K562 (cell line): ENCODE data around the gene HSD3B7. TPM values are rescaled to one million over a fixed set of nuclear protein-coding genes. Genes with fewer than 3 reads are reported as not detected.

Source experiments
- ATAC-seq: fragments of 200-7000 bp; cut with Tn5 transposase; 3 replicates; pipeline ENCODE4 v1.9.1; 2020; ENCODE audit warnings: moderate library complexity
- BruUV-seq: library from RNA; stranded (reverse); fragments of 400-500 nt; replicated peaks from 2 replicates; lab custom pipeline; 2021; lab: Mats Ljungman, UMichigan
- CTCF ChIA-PET: fragments of 300-600 bp; formaldehyde crosslinking; extraction: SDS; loops from one replicate; lab custom pipeline; 2021; ENCODE audit warnings: low intra/inter-chr PET ratio; lab: Yijun Ruan, JAX
- POLR2A ChIA-PET: fragments of 300-600, 350-650 bp; sonication (Branson Sonifier 250); formaldehyde crosslinking; extraction: SDS; loops from one replicate; lab custom pipeline; 2021; ENCODE audit warnings: antibody characterized with exemption, inconsistent platforms; lab: Yijun Ruan, JAX
- DNase-seq, 4 experiments: peaks; one replicate each; pipeline versions ENCODE4 v3.0.0 to v3.0.0-alpha.2; 2011 to 2018; ENCODE audit warnings: low spot score in 3 of 4, mixed read lengths in 3 of 4; ENCODE audit errors: extremely low read depth in 1 of 4
- FAIRE-seq: peaks from 2 replicates; lab custom pipeline; 2011; peaks lifted over from hg19 to GRCh38; lab: Jason Lieb, UNC
- H2AFZ ChIP-seq: 2 replicates; pipeline ENCODE4 v1.6.0; 2011; ENCODE audit warnings: low read depth, low read length, control low read depth, inconsistent platforms
- H3K27ac ChIP-seq: fragments of 200-600 bp; 3 replicates; pipeline ENCODE4 v1.8.0; 2011; ENCODE audit warnings: low read depth, mild to moderate bottlenecking, control low read depth, inconsistent platforms, low read length, moderate library complexity, mixed read lengths; ENCODE audit errors: extremely low read depth
- H3K27me3 ChIP-seq, 2 experiments: fragments of 300-600 bp in 1 of 2; 2 replicates in 1 of 2; 3 replicates in 1 of 2; pipeline versions ENCODE4 v1.6.0 to v1.8.0; 2011; ENCODE audit warnings: inconsistent platforms in 2 of 2, low read length in 2 of 2, mild to moderate bottlenecking in 1 of 2, mixed read lengths in 1 of 2, moderate library complexity in 1 of 2; ENCODE audit not compliant: control insufficient read depth in 2 of 2, insufficient read depth in 2 of 2
- H3K36me3 ChIP-seq: fragments of 300-600 bp; 3 replicates; pipeline ENCODE4 v1.8.0; 2011; ENCODE audit warnings: mild to moderate bottlenecking, low read length, inconsistent platforms; ENCODE audit not compliant: control insufficient read depth, insufficient read depth
- H3K4me1 ChIP-seq, 2 experiments: fragments of 200-600 bp in 1 of 2; replicated peaks in 1 of 2; 2 replicates in 1 of 2; 3 replicates in 1 of 2; pipeline versions ENCODE4 v1.5.1 to v1.8.0; 2011; ENCODE audit warnings: inconsistent platforms in 2 of 2, low read length in 2 of 2, mild to moderate bottlenecking in 1 of 2, mixed read lengths in 1 of 2, moderate library complexity in 1 of 2; ENCODE audit not compliant: control insufficient read depth in 2 of 2, insufficient read depth in 2 of 2
- H3K4me2 ChIP-seq: 2 replicates; pipeline ENCODE4 v1.6.1; 2011; ENCODE audit warnings: low read length, control low read depth, inconsistent platforms, mixed read lengths; ENCODE audit not compliant: insufficient read depth
- H3K4me3 ChIP-seq: fragments of 200-600 bp; sonication (generic), shearing (Covaris generic); 2 replicates; pipeline ENCODE4 v1.5.1; 2016; ENCODE audit warnings: control low read depth, inconsistent platforms
- H3K79me2 ChIP-seq: fragments of 200-600 bp; 3 replicates; pipeline ENCODE4 v1.8.0; 2011; ENCODE audit warnings: low read length, inconsistent platforms; ENCODE audit not compliant: control insufficient read depth, insufficient read depth
- H3K9ac ChIP-seq, 2 experiments: 2 replicates each; pipeline versions ENCODE4 v1.6.0 to v1.6.1; 2011; ENCODE audit warnings: low read depth in 2 of 2, low read length in 2 of 2, control low read depth in 1 of 2, inconsistent platforms in 1 of 2, mild to moderate bottlenecking in 1 of 2, mixed read lengths in 1 of 2; ENCODE audit not compliant: insufficient read depth in 1 of 2
- H3K9me1 ChIP-seq: one replicate; pipeline ENCODE4 v1.6.0; 2011; ENCODE audit warnings: inconsistent platforms, mild to moderate bottlenecking, low read length, moderate library complexity; ENCODE audit not compliant: control insufficient read depth, insufficient read depth
- H3K9me3 ChIP-seq: replicated peaks from 2 replicates; pipeline ENCODE4 v1.5.1; 2011; ENCODE audit warnings: low read depth, low read length, inconsistent platforms; ENCODE audit not compliant: control insufficient read depth, insufficient read depth
- H4K20me1 ChIP-seq: replicated peaks from 2 replicates; pipeline ENCODE4 v1.6.1; 2011; ENCODE audit warnings: low read length, inconsistent platforms, mixed read lengths; ENCODE audit not compliant: control insufficient read depth, insufficient read depth
- E2F4 ChIP-seq: sonication (generic); formaldehyde crosslinking; IDR thresholded peaks from 2 replicates; pipeline ENCODE4 v1.8.0; 2022; ENCODE audit warnings: mild to moderate bottlenecking, low read depth, missing genetic modification reagents
- E4F1 ChIP-seq: fragments of 250-450 bp; sonication (Bioruptor Pico); IDR thresholded peaks from 2 replicates; pipeline ENCODE4 v1.5.0; 2021; ENCODE audit warnings: mild to moderate bottlenecking, borderline replicate concordance
- EGR1 ChIP-seq: fragments of 450-650 bp; conservative IDR thresholded peaks from 2 replicates; pipeline ENCODE4 v1.6.1; 2017; ENCODE audit warnings: mild to moderate bottlenecking
- EHMT2 ChIP-seq: fragments of 450-650 bp; IDR thresholded peaks from 2 replicates; pipeline ENCODE4 v1.6.1; 2018; ENCODE audit warnings: antibody characterized with exemption
- KAT8 ChIP-seq: fragments of 450-650 bp; IDR thresholded peaks from 2 replicates; pipeline ENCODE4 v1.6.1; 2016; ENCODE audit warnings: low read depth, mild to moderate bottlenecking
- KDM5B ChIP-seq: fragments of 200-600 bp; sonication (generic); IDR thresholded peaks from 2 replicates; pipeline ENCODE4 v1.6.1; 2012; ENCODE audit warnings: low read depth, mild to moderate bottlenecking, moderate library complexity, low read length, control low read depth, inconsistent platforms; ENCODE audit not compliant: insufficient replicate concordance
- KHSRP ChIP-seq: fragments of 450-650 bp; IDR thresholded peaks from 2 replicates; pipeline ENCODE4 v1.6.1; 2017
- RBBP5 ChIP-seq: fragments of 200-600 bp; sonication (generic); IDR thresholded peaks from 2 replicates; pipeline ENCODE4 v1.6.1; 2012; ENCODE audit warnings: borderline replicate concordance, mild to moderate bottlenecking, low read length, control low read depth, inconsistent platforms; ENCODE audit not compliant: insufficient read depth, poor library complexity, severe bottlenecking
- RBM39 ChIP-seq: fragments of 200-400 bp; formaldehyde crosslinking; optimal IDR thresholded peaks from 2 replicates; pipeline ENCODE3; 2018; ENCODE audit warnings: low read depth, low read length
- SIN3B ChIP-seq: fragments of 450-650 bp; IDR thresholded peaks from 2 replicates; pipeline ENCODE4 v1.6.1; 2017; ENCODE audit warnings: low read depth, mild to moderate bottlenecking, moderate library complexity
- ZFP1 ChIP-seq: fragments of 450-650 bp; formaldehyde crosslinking; IDR thresholded peaks from 2 replicates; pipeline ENCODE4 v1.4.0; 2020; ENCODE audit warnings: mild to moderate bottlenecking, mixed read lengths
- WGBS: fragments of 100-300 bp; shearing (Covaris generic); methylation state at CpG from one replicate; pipeline ENCODE4 v1.1.6; 2016; ENCODE audit warnings: low coverage, mixed read lengths; ENCODE audit not compliant: insufficient coverage; ENCODE audit errors: missing lambda C conversion rate; 5-methylcytosine and 5-hydroxymethylcytosine counted together
- in situ Hi-C: fragments of 300-500 bp; cut with MboI; formaldehyde crosslinking; loops from 4 replicates; pipeline ENCODE4 v1.15.0; 2018; ENCODE audit warnings: inconsistent platforms, mixed read lengths
- intact Hi-C: fragments of 100-400 bp; cut with micrococcal nuclease; formaldehyde crosslinking; loops from 2 replicates; pipeline ENCODE4 v1.14.2; 2022
- polyA plus RNA-seq, 8 experiments: library from polyadenylated mRNA; depleted of rRNA in 4 of 8; stranded (reverse) in 5 of 8; unstranded in 3 of 8; fragments of >200 nt; fragmentation: Nextera tagmentation in 2 of 8; fragmentation: Illumina TruSeq in 1 of 8; extraction: Ambion mirVana in 2 of 8; extraction: Trizol in 1 of 8; gene quantifications; 2 replicates each; pipeline versions ENCODE4 v1.2.1 to v1.2.3, GENCODE V29; 2011 to 2014; ENCODE audit warnings: inconsistent platforms in 1 of 8, missing spikeins in 1 of 8
- total RNA-seq, 7 experiments: library from RNA; depleted of rRNA in 6 of 7; stranded (reverse); fragments of >200 nt in 6 of 7; fragmentation: Illumina TruSeq in 2 of 7; extraction: Trizol in 2 of 7; gene quantifications; 2 replicates each; pipeline versions ENCODE4 v1.2.1 to v1.2.3, GENCODE V29; 2011 to 2021; ENCODE audit warnings: low replicate concordance in 1 of 7
- TF ChIP-seq, protein P1 (sequence below): fragments of 250-450 bp; sonication (Bioruptor Pico); IDR thresholded peaks from 2 replicates; pipeline ENCODE4 v1.9.0; 2021; ENCODE audit warnings: mild to moderate bottlenecking, inconsistent platforms
- TF ChIP-seq, protein P2 (sequence below), 3 experiments: IDR thresholded peaks in 2 of 3; conservative IDR thresholded peaks in 1 of 3; 2 replicates each; pipeline ENCODE4 v1.5.1; 2011 to 2012; ENCODE audit warnings: low read length in 3 of 3, mild to moderate bottlenecking in 3 of 3, control low read depth in 2 of 3, improper control_type of control experiment in 1 of 3, inconsistent platforms in 1 of 3, low read depth in 1 of 3, mixed read lengths in 1 of 3, moderate library complexity in 1 of 3; ENCODE audit not compliant: insufficient read depth in 2 of 3

The HSD3B7 gene
- total and polyA plus RNA-seq, 9 of the 15 experiments (the other 6 are each of a cell fraction or from before 2014, with no cell fraction given): 5.4 to 49.1 (median 23.0) TPM

GRCh38 chr16:30950516-30951065 is 34.4 kb upstream of the HSD3B7 start:
- no TSS peak for BruUV-seq
- no peak for DNase-seq
- Histone ChIP-seq H3K9me3 (no peaks in the 10 kb centered on the region), H3K4me2 (peak overlapping the region; percentile 98), H3K4me3 (peak overlapping the region; percentile 83), H3K9me1 (peaks cover 4% of the 10 kb centered on the region), H3K79me2 (peaks cover 32% of the 10 kb centered on the region), H3K9ac (peak overlapping the region; percentile 82 to 94), H3K36me3 (peaks cover 31% of the 10 kb centered on the region; the same call in 2 of the 3 replicates), H3K4me1 (peaks cover 26 to 55% of the 10 kb centered on the region in 2 experiments), H3K27me3 (no peaks in the 10 kb centered on the region), H4K20me1 (no peaks in the 10 kb centered on the region), H3K27ac (peak overlapping the region; percentile 87), H2AFZ (no peak overlapping the region)
- ATAC-seq: no peak
- WGBS: 47% methylated on average over 8 of the region's 8 CpGs
- POLR2A ChIA-PET: interaction anchor here (0.6 to 2.0 kb wide), 5 partner anchors 10 to 1096 kb away, joined by 3 to 10 read pairs (median 3); partner anchors contain the start of gene ZNF629
- CTCF ChIA-PET: no interaction called here
- FAIRE-seq: no peak
- in situ Hi-C loops: loop anchor here (10.0 to 25.0 kb wide), 2 partner anchors 744 to 912 kb away; partner anchors contain the start of gene ZNF267
- intact Hi-C loops: loop anchor here (2.0 to 10.0 kb wide), 3 partner anchors 16 to 504 kb away; partner anchors contain the start of genes ARMC5 and VKORC1
- TF ChIP-seq, protein P1, sequence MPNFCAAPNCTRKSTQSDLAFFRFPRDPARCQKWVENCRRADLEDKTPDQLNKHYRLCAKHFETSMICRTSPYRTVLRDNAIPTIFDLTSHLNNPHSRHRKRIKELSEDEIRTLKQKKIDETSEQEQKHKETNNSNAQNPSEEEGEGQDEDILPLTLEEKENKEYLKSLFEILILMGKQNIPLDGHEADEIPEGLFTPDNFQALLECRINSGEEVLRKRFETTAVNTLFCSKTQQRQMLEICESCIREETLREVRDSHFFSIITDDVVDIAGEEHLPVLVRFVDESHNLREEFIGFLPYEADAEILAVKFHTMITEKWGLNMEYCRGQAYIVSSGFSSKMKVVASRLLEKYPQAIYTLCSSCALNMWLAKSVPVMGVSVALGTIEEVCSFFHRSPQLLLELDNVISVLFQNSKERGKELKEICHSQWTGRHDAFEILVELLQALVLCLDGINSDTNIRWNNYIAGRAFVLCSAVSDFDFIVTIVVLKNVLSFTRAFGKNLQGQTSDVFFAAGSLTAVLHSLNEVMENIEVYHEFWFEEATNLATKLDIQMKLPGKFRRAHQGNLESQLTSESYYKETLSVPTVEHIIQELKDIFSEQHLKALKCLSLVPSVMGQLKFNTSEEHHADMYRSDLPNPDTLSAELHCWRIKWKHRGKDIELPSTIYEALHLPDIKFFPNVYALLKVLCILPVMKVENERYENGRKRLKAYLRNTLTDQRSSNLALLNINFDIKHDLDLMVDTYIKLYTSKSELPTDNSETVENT: no peak
- 0 out of 2 replicates have a peak, but pooled peaks have one; percentile 22 for TF ChIP-seq E2F4 (CRISPR knock-in tag)
- TF ChIP-seq EGR1: peak; percentile 16; the same call in 1 of the 2 replicates
- TF ChIP-seq KDM5B: no peak
- TF ChIP-seq, protein P2, sequence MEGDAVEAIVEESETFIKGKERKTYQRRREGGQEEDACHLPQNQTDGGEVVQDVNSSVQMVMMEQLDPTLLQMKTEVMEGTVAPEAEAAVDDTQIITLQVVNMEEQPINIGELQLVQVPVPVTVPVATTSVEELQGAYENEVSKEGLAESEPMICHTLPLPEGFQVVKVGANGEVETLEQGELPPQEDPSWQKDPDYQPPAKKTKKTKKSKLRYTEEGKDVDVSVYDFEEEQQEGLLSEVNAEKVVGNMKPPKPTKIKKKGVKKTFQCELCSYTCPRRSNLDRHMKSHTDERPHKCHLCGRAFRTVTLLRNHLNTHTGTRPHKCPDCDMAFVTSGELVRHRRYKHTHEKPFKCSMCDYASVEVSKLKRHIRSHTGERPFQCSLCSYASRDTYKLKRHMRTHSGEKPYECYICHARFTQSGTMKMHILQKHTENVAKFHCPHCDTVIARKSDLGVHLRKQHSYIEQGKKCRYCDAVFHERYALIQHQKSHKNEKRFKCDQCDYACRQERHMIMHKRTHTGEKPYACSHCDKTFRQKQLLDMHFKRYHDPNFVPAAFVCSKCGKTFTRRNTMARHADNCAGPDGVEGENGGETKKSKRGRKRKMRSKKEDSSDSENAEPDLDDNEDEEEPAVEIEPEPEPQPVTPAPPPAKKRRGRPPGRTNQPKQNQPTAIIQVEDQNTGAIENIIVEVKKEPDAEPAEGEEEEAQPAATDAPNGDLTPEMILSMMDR (IDR thresholded peaks at IDR 0.05 in 2 of 3, conservative IDR thresholded peaks at IDR 0.05 in 1 of 3; ENCODE audit: insufficient read depth in 2 of 3, low read depth in 1 of 3, low read length in 3 of 3): 0 out of 6 replicates have a peak, but pooled peaks of 1 of the 3 experiments have one; percentile 5
- no peak for TF ChIP-seq RBM39
- no peak for TF ChIP-seq ZFP1 (CRISPR knock-in tag)
- TF ChIP-seq E4F1 (CRISPR knock-in tag): no peak
- no peak for TF ChIP-seq SIN3B
- TF ChIP-seq EHMT2: no peak
- no peak for TF ChIP-seq KAT8
- no peak for TF ChIP-seq RBBP5
- no peak for TF ChIP-seq KHSRP
